Activated gamma-delta T cell treated with Interleukin-2 at 50 U/mL for 16 hours (primary cell): ENCODE measurements around the gene SERPINB2.
A peak's percentile ranks its signal among the peaks of the same experiment; 100 is the strongest.
"Not testable (repeated sequence)": the region's sequence is repeated elsewhere in the genome, so short reads cannot be mapped to it uniquely, and the experiment has no call there.

Source experiments
- DNase-seq: peaks from one replicate; pipeline ENCODE4 v3.0.0-alpha.2; 2020

Gene SERPINB2

DNA sequence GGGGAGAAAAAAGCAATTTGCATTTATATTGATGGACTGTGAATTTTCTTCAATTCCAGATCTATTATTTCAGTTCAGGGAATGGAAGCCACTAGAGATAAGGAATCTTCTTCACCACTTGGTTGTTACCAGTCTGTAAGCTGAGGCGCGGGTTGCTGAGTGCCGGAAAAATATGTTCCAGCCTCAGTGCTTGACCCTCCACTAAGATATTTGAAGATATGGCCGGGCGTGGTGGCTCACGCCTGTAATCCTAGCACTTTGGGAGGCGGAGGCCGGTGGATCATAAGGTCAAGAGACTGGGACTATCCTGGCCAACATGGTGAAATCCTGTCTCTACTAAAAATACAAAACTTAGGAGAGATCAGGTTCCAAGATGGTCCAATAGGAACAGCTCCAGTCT lies 52.5 kb downstream of the SERPINB2 start:
- no peak for DNase-seq

DNA sequence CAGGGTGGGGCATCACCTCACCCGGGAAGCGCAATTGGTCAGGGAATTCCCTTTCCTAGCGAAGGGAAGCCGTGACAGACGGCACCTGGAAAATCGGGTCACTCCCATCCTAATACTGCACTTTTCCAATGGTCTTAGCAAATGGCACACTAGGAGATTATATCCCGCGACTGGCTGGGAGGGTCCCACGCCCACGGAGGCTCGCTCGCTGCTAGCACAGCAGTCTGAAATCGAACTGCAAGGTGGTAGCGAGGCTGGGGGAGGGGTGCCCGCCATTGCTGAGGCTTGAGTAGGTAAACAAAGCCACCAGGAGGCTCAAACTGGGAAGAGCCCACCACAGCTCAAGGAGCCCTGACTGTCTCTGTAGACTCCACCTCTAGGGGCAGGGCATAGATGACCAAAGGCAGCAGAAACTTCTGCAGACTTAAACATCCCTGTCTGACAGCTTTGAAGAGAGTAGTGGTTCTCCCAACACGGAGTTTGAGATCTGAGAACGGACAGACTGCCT lies 53.1 kb downstream of the SERPINB2 start:
- DNase-seq: not testable (repeated sequence)

DNA sequence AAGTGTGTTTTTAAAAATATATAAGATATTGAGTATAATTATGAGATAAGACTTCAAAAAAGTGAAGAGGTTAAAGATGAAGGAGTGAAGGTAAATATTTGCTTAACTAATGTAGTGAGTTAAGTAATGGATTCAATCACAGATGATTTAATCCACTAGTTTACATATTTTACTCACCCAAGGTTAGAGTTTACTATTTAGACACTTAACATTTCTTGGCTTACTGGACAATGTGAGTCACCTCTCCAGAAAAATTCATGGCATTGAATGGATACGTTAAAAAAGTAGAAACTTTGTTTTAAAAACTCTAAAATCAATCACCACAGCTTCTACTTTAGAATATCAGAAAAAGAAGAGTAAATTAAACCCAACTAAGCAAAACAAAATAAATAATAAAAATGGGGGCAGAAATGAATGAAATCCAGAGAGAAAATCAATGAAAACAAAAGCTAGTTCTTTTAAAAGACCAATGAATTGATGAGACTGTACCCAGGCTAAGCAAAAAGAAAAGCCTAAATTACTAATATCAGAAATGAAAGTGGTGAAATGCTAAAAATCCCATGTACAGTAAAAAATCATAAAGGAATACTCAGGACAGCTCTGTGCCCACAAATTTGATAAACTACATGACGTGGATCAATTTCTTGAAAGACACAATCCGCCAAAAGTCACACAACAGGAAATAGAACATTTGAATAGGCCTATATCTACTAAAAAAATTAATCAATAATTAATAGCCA lies 59.7 kb downstream of the SERPINB2 start:
- no peak for DNase-seq

DNA sequence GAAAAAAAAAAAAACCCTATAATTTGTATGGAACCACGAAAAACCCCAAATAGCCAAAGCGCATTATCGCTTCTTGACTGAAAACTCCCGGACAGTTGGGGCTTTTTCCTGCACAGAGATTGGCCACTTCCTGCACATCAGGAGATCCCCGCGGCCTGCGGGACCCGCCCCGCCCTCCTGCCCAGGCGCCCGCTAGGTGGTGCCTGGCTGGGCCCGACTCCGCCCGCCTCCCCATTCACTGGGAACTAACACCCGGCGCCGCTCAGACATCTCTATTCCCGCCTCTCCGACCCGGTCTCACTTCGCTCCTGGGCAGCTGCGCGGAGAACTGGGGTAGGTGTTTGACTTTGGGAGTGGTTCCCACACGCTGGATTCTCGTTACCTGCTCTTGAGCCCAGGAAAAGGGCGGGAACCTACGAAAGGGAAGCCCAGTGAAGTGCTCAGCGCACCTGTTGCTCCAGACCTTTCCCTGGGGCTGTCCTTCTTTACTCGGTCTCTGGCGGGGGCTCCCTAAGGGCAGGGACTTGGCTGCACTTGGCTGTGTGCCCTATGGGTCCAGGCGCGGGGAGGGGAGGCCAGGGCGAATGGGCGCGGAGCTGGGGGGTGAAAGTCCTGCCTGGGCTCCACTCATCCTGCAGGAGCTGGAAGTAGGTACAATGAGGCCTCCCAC lies 61.7 kb downstream of the SERPINB2 start, which contains the start of gene HMSD:
Gene HMSD (plus strand): TSS at position 234 of the 670 bp plus-strand sequence. CDS start 4,155 bp downstream, outside the sequence.
- peak; percentile 31 for DNase-seq

DNA sequence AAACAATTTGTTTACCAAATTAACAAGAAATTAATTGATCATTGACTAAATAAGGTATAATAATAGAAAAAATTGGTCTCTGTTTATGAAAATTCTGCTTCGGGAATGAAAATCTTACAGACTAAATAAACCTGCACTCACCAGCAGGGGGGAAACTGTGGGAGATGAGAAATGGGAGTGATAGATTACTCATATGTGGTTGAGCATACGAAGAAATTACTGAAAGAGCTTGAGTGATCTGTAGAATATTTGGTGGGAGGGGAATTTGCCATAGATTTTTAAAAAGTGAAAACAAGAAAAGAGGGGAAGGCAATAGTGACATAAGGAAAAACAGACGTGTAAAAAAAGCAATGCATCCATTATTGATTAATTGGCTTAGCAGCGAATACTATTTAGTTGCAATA lies 63.8 kb downstream of the SERPINB2 start:
- no peak for DNase-seq
